Ureter (tissue), 1 donor: Measurements from ENCODE around the gene LRIF1. TPM values are rescaled to one million over a fixed set of nuclear protein-coding genes. Genes with fewer than 3 reads are reported as not detected.
"Not testable (repeated sequence)": the region's sequence is repeated elsewhere in the genome, so short reads cannot be mapped to it uniquely, and the experiment has no call there.

Experiments
- DNase-seq: peaks from one replicate; pipeline ENCODE4 v3.0.0-alpha.2; 2020; ENCODE audit warnings: low spot score
- total RNA-seq: library from RNA; stranded (reverse); gene quantifications from one replicate; pipeline ENCODE4 v1.2.4, GENCODE V29; 2023
- donor health status: DM: yes; HTN: yes; CAD: no.

LRIF1 gene
- total RNA-seq, 1 donor from 2014 or later, result 15.0 TPM

DNA sequence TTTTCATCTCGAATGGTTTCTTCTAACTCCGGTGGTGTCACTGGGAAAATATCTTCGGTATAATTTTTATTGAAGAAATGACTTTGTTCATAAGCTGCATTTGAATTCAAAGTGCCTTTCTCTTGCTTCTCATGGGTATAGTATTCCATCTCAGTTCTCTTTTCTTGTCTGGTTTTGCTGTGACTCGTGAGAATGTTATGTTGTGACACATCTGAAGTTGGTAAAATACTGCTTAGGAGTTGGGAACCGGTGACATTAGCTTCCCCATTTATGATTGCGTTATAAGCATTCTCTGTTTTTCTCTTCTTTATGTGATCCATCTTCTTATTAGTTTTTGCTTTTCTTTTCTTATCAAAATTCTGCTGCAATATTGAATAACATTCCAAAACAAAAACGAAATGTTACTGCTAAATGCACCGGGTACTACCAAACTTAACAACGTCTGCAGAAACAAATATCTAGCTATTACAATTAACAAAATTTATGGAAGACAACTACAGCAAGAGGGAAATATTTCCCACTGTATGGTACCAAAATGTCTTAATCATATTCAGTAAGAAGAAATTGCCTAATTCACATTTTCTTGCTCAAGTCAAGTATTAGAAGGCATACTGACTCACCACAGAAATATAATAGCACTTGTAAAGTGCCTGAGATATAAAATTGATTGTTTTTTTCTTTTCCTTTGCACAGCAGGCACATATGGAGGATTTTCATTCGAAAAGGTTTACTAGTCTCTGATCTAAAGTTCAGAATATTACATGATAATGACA is 15.5 kb downstream of the LRIF1 start:
- no peak for DNase-seq

DNA sequence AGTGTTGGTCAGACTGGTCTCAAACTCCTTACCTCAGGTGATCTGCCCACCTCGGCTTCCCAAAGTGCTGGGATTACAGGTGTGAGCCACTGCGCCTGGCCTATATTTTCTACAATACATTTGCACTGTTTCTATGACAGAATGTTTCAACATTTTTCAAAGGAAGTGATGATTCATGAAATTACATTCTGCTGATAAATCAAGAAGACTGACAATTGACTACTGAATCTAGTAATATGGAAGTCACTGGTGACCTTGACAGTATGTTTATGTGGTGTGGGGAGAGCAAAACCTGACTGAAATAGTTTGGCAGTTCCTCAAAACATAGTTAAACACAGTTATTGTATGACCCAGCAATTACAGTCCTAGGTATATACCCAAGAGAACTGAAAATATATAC is 18.1 kb downstream of the LRIF1 start:
- DNase-seq, result no peak

DNA sequence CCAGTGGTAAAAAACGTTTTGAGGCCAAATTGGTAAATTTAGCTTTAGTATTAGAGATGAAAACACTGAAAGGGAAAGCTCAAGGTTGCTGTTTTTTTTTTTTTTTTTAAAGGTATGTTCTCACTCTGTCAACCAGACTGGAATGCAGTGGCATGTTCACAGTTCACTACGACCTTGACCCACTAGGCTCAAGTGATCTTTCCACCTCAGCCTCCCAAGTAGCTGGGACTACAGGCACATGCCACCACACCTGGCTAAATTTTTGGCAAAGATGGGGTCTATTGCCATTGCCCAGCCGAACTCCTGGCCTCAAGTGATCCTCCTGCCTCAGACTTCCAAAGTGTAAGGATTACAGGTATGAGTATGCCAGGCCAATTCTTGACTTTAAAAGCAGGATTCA is 18.9 kb downstream of the LRIF1 start:
- DNase-seq, result no peak

DNA sequence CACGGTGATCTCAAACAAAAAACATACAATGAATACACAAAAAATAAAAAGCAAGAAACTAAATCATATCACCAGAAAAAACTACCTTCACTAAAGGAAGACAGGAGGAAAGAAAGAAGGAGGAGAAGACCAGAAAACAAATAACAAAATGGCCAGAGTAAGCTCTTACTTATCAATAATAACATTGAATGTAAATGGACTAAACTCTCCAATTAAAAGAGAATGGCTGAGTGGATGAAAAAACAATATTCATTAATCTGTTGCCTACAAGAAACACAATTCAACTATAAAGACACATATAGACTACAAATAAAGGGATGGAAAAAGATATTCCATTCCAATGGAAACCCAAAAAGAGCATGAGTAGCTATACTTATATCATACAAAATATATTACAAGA is 27.2 kb downstream of the LRIF1 start:
- no peak for DNase-seq

DNA sequence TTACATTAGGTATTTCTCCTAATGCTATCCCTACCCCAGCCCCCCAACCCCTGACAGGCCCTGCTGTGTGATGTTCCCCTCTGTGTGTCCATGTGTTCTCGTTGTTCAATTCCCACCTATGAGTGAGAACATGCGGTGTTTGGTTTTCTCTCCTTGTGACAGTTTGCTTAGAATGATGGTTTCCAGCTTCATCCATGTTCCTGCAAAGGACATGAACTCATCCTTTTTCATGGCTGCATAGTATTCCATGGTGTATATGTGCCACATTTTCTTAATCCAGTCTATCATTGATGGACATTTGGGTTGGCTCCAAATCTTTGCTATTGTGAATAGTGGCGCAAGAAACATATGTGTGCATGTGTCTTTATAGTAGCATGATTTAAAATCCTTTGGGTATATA is 32.6 kb downstream of the LRIF1 start:
- not testable (repeated sequence) for DNase-seq

DNA sequence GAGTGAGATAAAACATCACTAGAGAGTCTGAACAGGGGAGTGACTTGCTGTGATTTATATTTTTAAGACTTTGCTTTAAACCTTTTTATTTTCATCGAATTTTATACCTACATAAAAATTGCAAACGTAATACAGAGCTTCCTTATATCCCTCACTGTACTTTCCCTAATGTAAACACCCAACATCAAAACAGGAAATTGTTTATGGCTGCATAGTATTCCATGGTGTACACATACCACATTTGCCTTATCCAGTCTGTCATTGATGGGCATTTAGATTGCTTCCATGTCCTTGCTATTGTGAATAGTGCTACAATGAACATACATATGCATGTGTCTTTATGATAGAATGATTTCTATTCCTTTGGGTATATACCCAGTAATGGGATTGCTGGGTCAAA is 34.8 kb downstream of the LRIF1 start:
- DNase-seq, result no peak

DNA sequence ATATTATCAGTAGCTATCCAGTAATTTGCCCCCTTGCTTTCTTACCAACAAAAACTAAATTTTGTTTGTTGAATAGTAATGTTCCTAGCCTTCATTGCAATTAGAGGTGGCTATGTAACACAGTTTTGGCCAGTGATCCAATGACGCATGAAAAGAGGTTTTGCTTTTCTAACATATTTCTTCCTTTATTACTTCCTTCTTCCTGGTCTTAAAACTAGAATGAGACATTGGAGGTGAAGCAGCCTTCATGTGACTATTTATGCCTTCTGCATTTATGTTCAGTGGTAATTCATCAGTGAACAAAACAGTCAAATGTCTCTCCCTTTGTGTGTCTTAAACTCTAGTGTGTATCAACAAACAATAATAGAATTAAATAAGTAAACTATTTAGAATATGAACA is 35.5 kb downstream of the LRIF1 start:
- DNase-seq, result no peak

DNA sequence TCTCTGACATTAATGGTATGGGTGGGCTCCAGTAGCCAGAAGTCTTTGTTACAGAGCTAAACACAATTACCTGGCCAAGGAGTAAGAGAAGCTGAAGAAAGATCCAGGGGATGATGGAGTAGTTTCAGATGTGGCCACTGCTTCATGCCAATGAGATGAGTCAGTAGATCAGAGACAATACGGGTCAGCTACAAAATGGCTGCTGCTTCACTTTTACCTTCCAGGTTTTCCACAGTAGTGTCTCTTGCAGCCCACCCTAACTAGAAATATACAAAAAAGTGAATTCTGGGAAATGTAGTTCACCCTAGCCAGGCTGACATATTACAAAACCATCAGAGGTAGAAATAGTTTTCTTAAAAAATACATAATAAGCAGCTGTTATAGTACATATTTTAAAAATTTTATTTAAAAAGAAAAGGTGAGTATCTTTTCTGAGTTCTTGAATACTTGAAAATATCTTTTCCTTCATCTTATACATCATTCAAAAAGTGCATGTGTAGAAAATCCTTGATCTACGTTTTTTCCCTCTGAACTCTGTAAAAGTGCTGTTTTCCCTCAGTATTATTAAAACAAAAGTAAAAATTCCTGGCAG is 36.1 kb downstream of the LRIF1 start:
- DNase-seq, result no peak

DNA sequence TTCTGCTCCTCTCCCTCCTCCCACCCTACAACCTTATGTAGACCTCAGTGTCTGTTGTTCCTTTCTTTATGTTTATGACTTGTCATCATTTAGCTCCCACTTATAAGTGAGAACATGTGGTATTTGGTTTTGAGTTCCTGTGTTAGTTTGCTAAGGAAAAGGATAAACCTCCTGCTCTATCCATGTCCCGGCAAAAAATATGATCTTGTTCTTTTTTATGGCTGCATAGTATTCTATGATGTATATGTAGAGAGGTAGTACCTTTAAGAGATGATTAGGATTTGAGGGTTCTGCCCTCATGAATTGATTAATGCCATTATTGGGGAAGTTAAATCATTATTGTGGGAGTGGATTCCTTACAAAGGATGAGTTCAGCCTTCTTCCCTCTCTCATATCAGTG is 41.8 kb downstream of the LRIF1 start:
- DNase-seq, result no peak

DNA sequence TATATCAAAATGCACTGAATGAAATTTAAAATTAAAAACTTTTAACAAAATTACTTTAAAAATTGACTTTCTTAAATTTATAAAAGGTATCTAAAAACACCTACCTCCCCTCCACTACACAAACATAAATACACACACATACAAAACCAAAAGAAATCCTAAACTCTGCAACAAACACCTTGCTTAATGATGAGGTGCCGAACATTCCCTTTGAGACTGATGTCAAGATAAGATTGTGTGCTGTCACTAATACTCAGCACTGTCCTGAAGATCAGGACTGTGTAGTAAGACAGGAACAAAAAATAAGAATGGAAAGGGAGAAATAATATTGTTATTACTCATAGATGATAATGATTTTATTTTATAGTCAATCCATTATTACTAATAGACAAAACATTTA is 45.7 kb downstream of the LRIF1 start:
- DNase-seq, result no peak

DNA sequence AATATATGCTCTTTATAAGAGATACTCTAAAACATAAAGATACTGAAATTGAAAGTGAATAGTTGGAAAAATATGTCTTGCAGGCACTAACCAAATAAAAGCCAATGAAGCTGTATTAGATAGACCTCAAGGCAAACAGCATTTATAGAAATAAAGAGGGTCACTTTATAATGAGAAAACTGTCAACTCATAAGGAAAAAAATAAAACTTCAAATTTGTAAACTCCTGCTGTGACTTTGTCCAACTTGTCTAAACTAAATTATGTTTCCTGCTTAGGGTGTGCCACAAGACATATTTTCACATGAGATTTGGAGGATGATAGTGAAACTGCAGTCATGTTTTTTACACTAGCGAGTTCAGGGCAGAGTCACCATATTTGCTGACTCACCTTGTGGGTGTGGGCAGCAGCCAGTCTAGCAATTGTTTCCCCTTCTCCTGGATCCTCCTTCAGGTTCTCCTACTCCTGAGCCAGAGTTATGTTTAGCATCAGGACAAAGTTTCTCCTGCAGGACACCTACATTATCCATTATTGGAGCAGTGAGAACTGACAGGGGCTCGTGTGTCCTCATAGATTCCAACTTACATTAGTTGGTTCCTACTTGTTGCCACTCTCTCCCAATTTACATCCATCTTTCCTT is 46.9 kb downstream of the LRIF1 start:
- DNase-seq, result peak; percentile 52

DNA sequence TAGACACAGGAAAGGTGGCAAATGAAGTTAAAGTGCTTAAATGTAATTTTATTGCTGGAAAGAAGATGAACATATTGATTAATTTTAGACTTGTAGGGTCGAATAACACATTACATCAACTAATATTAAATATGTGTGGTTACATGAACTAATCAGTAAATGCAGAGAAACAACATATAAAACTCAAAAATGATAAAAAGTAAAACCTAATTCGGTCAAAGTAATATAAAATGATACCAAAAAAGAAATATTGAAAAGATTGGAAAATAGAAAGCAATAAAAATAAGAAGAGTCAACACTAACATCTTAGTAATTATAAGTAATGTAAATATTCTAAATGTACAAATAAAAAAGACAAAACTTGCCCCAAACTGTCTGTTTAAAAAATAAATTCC is 47.5 kb downstream of the LRIF1 start:
- no peak for DNase-seq

DNA sequence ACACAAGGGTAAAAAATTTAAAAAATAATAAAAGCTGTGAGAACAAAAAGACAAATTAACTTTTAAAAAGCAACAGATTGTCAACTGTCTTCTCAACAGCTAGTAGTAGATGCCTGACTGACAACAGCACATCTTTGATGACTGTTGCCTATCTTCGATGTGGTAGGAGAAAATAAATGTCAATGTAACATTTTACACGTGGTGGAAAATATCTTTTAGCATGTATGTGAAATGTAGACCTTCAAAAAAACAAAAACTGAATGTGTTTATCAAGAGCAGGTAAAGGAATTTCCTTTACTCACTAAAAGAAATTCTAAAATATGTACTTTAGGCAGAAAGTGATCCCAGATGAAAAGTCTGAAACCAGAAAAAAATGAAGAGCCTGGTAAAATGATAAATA is 47.9 kb downstream of the LRIF1 start:
- no peak for DNase-seq

DNA sequence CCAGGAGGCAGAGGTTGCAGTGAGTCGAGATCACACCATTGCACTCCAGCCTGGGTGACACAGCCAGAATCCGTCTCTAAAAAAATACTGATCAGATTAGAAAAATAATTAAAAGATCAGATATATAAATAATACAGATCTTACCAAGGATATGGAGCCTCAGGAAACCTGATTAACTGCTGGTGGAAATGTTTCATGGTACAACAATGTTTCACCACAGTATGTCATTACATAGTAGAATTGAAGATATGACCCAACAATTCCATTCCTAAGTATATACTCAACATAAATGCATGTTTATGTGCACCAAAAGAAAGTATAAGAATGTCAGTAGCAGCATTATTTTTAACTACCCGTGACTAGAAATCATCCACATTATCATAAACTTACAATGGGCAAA is 49.0 kb downstream of the LRIF1 start:
- DNase-seq, result no peak

DNA sequence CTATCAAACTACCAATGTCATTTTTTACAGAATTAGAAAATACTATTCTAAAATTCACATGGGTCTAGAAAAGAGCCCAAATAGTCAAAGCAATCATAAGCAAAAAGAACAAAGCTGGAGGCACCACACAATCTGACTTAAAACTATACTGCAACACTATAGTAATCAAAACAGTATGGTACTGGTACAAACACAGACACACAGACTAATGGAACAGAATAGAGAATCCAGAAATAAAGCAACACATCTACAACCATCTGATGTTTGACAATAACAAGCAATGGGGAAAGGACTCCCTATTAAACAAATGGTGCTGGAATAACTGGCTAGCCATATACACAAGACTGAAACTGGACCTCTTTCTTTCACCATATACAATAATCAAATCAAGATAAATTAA is 50.9 kb downstream of the LRIF1 start:
- no peak for DNase-seq

DNA sequence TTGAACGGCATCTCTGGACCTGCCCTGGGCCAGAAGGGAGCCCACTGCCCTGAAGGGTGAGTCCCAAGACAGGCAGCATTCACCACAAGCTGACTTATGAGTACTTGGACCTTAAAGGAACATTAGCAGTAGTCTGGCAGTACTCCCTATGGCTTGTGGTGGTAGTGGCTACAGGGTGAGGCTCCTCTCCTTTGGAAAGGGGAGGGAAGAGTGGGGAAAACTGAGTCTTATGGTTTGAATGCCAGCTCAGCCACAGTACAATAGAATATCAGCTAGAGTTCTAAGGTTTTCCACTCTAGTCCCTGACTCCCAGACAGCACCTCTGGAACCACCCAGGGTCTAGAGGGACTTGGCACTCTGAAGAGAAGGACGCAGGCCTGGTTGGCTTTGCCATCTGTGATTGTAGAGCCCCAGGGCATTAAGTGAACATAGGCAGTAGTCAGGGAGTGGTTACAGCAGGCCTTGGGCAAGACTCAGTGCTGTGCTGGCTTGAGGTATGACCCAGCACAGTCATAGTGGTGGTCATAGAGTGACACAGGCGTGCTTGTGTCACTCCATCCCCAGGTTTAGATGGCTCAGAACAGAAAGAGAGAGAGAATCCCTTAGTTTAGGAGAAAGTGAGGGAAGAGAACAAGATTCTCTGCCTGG is 59.7 kb downstream of the LRIF1 start:
- no peak for DNase-seq

DNA sequence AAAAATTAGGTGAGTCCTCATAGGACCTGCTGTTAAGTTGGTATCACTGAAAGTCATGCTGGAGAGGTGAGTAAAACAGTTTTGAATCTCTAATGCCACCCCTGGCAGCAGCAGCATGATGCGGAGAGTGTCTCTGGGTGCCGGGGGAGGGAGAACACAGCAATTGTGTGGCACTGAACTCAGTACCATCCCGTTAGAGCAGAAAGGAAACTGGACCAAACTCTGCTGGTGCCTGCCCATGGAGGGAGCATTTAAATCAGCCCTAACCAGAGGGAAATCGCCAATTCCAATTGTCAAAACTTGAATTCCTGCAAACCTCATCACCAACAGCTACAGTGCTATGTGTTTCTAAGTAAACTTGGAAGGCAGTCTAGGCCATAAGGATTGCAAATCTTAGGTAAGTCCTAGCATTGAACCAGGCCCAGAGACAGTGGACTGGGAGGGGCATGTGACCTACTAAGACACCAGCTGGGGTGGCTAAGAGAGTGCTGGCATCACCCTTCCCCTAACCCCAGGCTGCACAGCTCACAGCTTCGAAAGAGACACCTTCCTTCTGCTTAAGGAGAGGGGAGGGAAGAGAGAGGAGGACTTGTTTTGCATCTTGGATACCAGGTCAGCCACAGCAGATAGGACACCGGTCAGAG is 60.8 kb downstream of the LRIF1 start:
- no peak for DNase-seq

DNA sequence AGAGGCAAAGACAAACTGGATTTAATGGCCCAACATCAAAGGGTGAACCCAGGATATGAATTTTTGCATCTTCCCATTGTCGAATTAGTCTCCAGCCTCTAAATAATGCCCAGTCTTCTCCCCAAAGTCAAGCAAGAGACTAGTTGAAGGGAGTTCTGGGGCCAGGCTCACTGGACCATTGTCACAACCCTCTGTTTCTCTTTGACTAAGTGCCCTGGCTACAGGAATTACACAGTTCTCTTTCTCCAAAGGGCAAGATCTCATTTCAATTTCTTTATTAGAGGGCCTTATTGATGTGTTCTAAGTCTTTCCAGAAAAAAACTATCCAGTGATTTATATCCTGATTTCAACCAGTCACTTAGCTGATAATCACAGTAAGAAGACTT is 64.3 kb downstream of the LRIF1 start:
- no peak for DNase-seq

DNA sequence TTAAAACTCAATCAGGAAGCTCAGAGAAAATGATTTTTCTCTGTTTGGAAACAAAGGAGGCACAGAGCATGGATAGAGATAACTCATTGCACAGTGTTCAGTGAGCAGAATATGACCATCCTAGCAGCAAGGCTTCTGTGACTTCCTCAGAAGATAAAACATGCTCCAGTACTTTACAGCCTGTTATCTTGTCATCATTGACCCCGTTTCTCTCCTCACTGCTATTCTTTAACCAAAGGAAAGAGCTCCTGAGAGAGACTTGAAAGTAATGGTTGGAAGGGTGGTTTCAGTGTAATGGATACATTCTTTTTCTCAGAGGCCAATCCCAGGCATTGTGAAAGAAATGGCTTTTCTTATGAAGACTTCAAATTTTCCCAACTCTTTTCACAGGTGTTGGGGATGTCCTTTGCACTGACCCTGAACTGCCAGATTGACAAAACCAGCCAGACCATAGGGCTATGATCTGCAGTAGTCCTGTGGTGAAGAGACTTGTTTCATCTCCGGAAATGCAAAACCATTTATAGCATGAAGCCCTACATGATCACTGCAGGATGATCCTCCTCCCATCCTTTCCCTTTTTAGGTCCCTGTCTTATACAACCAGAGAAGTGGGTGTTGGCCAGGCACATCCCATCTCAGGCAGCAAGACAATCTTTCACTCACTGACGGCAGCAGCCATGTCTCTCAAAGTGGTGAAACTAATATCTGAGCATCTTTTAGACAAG is 64.8 kb downstream of the LRIF1 start:
- DNase-seq, result no peak

DNA sequence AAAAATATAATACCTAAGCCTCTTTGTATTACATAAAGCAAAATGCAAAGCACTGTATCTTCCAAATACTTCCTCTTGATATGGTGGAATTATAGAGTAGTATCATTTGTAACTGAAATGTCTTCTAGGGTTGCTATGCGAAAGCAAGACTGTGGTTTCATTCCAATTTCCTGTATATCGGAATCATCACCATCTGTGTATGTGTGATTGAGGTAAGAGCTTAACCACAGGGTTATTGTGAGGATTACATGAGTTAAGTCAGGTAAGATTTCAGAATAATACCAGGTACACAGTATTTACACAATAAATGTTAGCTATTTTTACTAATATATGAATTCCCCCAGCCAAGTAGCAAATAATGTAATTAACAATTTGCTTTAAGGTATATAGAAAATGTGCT is 66.0 kb downstream of the LRIF1 start:
- DNase-seq, result no peak
